Measurements from ENCODE around the gene PTPN7.

PTPN7 gene

GRCh38 chr1:202198366-202198724 lies 37.9 kb upstream of the PTPN7 start:
- Histone ChIP-seq H3K27me3 (ENCODE audit: low read depth, low read length) (peaks cover 35% of the 10 kb centered on the region), H3K27ac (ENCODE audit: low read length) (no peak overlapping the region), H3K79me2 (ENCODE audit: low read length) (no peaks in the 10 kb centered on the region), H3K4me2 (ENCODE audit: low read length) (no peak overlapping the region), H2AFZ (ENCODE audit: low read depth, low read length) (no peak overlapping the region), H4K20me1 (ENCODE audit: insufficient read depth, low read length) (no peaks in the 10 kb centered on the region), H3K36me3 (replicated peaks; ENCODE audit: low read depth, low read length) (no peaks in the 10 kb centered on the region), H3K4me1 (ENCODE audit: low read length) (peaks cover 1% of the 10 kb centered on the region), H3K9me3 (ENCODE audit: insufficient read depth, low read length) (no peaks in the 10 kb centered on the region), H3K4me3 (ENCODE audit: low read length) (no peak overlapping the region), H3K9ac (ENCODE audit: low read length) (no peak overlapping the region)
- TF ChIP-seq CTCF (IDR thresholded peaks at IDR 0.05; ENCODE audit: low read depth, low read length): no peak
- TF ChIP-seq EZH2phosphoT487 (IDR thresholded peaks at IDR 0.05; ENCODE audit: low read depth): no peak

GRCh38 chr1:202197653-202198365 lies 37.4 kb upstream of the PTPN7 start:
- Histone ChIP-seq H3K36me3 (replicated peaks; ENCODE audit: low read depth, low read length) (no peaks in the 10 kb centered on the region), H3K79me2 (ENCODE audit: low read length) (no peaks in the 10 kb centered on the region), H3K9ac (ENCODE audit: low read length) (no peak overlapping the region), H3K27ac (ENCODE audit: low read length) (no peak overlapping the region), H3K9me3 (ENCODE audit: insufficient read depth, low read length) (no peaks in the 10 kb centered on the region), H2AFZ (ENCODE audit: low read depth, low read length) (no peak overlapping the region), H3K27me3 (ENCODE audit: low read depth, low read length) (peaks cover 39% of the 10 kb centered on the region), H3K4me3 (ENCODE audit: low read length) (no peak overlapping the region), H3K4me2 (ENCODE audit: low read length) (no peak overlapping the region), H4K20me1 (ENCODE audit: insufficient read depth, low read length) (no peaks in the 10 kb centered on the region), H3K4me1 (ENCODE audit: low read length) (no peaks in the 10 kb centered on the region)
- TF ChIP-seq CTCF (IDR thresholded peaks at IDR 0.05; ENCODE audit: low read depth, low read length) (no peak), EZH2phosphoT487 (IDR thresholded peaks at IDR 0.05; ENCODE audit: low read depth) (no peak)

GRCh38 chr1:202194328-202194648 lies 33.9 kb upstream of the PTPN7 start:
- Histone ChIP-seq H3K4me2 (ENCODE audit: low read length) (no peak overlapping the region), H3K27me3 (ENCODE audit: low read depth, low read length) (peaks cover 29% of the 10 kb centered on the region), H3K9me3 (ENCODE audit: insufficient read depth, low read length) (no peaks in the 10 kb centered on the region), H3K27ac (ENCODE audit: low read length) (no peak overlapping the region), H3K79me2 (ENCODE audit: low read length) (no peaks in the 10 kb centered on the region), H3K9ac (ENCODE audit: low read length) (no peak overlapping the region), H4K20me1 (ENCODE audit: insufficient read depth, low read length) (no peaks in the 10 kb centered on the region), H2AFZ (ENCODE audit: low read depth, low read length) (no peak overlapping the region), H3K4me1 (ENCODE audit: low read length) (no peaks in the 10 kb centered on the region), H3K36me3 (replicated peaks; ENCODE audit: low read depth, low read length) (no peaks in the 10 kb centered on the region), H3K4me3 (ENCODE audit: low read length) (no peak overlapping the region)
- TF ChIP-seq EZH2phosphoT487 (IDR thresholded peaks at IDR 0.05; ENCODE audit: low read depth) (no peak), CTCF (IDR thresholded peaks at IDR 0.05; ENCODE audit: low read depth, low read length) (no peak)

- H3K27me3 ChIP-seq (ENCODE audit: low read depth, low read length): peaks cover 25% of the 10 kb centered on the region
- H3K9ac ChIP-seq (ENCODE audit: low read length): no peak within 1 kb of the TSS
- H3K9me3 ChIP-seq (ENCODE audit: insufficient read depth, low read length): no peaks in the 10 kb centered on the region
- no peak within 1 kb of the TSS for H3K4me2 ChIP-seq (ENCODE audit: low read length)
- no peak within 1 kb of the TSS for H2AFZ ChIP-seq (ENCODE audit: low read depth, low read length)
- H3K79me2 ChIP-seq (ENCODE audit: low read length): no peaks in the 10 kb centered on the region
- no peaks in the 10 kb centered on the region for H3K4me1 ChIP-seq (ENCODE audit: low read length)
- no peak for TF ChIP-seq EZH2phosphoT487 (IDR thresholded peaks at IDR 0.05; ENCODE audit: low read depth)
- TF ChIP-seq CTCF (IDR thresholded peaks at IDR 0.05; ENCODE audit: low read depth, low read length): no peak
- no peaks in the 10 kb centered on the region for H4K20me1 ChIP-seq (ENCODE audit: insufficient read depth, low read length)
- no peaks in the 10 kb centered on the region for H3K36me3 ChIP-seq (replicated peaks; ENCODE audit: low read depth, low read length)
- H3K27ac ChIP-seq (ENCODE audit: low read length): no peak within 1 kb of the TSS
- H3K4me3 ChIP-seq (ENCODE audit: low read length): no peak within 1 kb of the TSS
Observed at GRCh38 chr1:202193614-202194327, 33.4 kb upstream of the PTPN7 start, which contains the start of gene LGR6. Gene LGR6 (plus strand): TSS chr1:202193799. CDS start chr1:202193990, 191 bp downstream.

Data from OCI-LY3 (cell line).